Central memory CD4-positive, alpha-beta T cell (primary cell): ENCODE data around the gene APBA2.

Experiments used
- DNase-seq: peaks from one replicate; pipeline ENCODE4 v3.0.0; 2022

The APBA2 gene

GRCh38 chr15:29126208-29126536, 240.4 kb downstream of the APBA2 start:
- no peak for DNase-seq

- no peak for DNase-seq
These were observed 241.2 kb downstream of the APBA2 start for GRCh38 chr15:29126821-29127461.

GRCh38 chr15:29127506-29128430, 242.0 kb downstream of the APBA2 start:
- DNase-seq, result no peak

- no peak for DNase-seq
These were observed 242.9 kb downstream of the APBA2 start for GRCh38 chr15:29128671-29129070.

- DNase-seq, result no peak
These were observed 243.4 kb downstream of the APBA2 start for GRCh38 chr15:29129221-29129620.

- DNase-seq, result no peak
These were observed 244.2 kb downstream of the APBA2 start for GRCh38 chr15:29129926-29130325.

- DNase-seq, result no peak
These were observed 244.7 kb downstream of the APBA2 start for GRCh38 chr15:29130476-29130875.

GRCh38 chr15:29130951-29131839, 245.4 kb downstream of the APBA2 start:
- no peak for DNase-seq

GRCh38 chr15:29131840-29132420, 246.2 kb downstream of the APBA2 start:
- DNase-seq, result no peak

- no peak for DNase-seq
These were observed 247.0 kb downstream of the APBA2 start for GRCh38 chr15:29132735-29133181.

- no peak for DNase-seq
These were observed 247.5 kb downstream of the APBA2 start for GRCh38 chr15:29133321-29133720.

- DNase-seq, result no peak
These were observed 248.0 kb downstream of the APBA2 start for GRCh38 chr15:29133791-29134190.

- DNase-seq, result no peak
These were observed 248.5 kb downstream of the APBA2 start for GRCh38 chr15:29134239-29134638.

GRCh38 chr15:29134641-29135308, 249.0 kb downstream of the APBA2 start:
- DNase-seq, result no peak

GRCh38 chr15:29135309-29135657, 249.5 kb downstream of the APBA2 start:
- DNase-seq, result no peak

GRCh38 chr15:29135702-29136646, 250.2 kb downstream of the APBA2 start:
- no peak for DNase-seq

- DNase-seq, result no peak
These were observed 252.5 kb downstream of the APBA2 start for GRCh38 chr15:29138260-29138659.

GRCh38 chr15:29139072-29139471, 253.3 kb downstream of the APBA2 start:
- no peak for DNase-seq

GRCh38 chr15:29139540-29140459, 254.0 kb downstream of the APBA2 start:
- peak; percentile 9 for DNase-seq
